ENCODE results near the gene CLEC14A. TPM values are rescaled to one million over a fixed set of nuclear protein-coding genes. Genes with fewer than 3 reads are reported as not detected.

CLEC14A gene
- total RNA-seq, 1 experiment from 2014 or later: not detected

GRCh38 chr14:38262844-38263243 is 7.0 kb upstream of the CLEC14A start:
- Histone ChIP-seq H3K9me3 (ENCODE audit: low read depth, low read length, poor library complexity, severe bottlenecking) (peaks cover 3% of the 10 kb centered on the region), H3K27ac (ENCODE audit: low read depth, low read length, poor library complexity, severe bottlenecking) (no peak overlapping the region), H3K4me3 (ENCODE audit: low read depth, low read length, poor library complexity, severe bottlenecking) (no peak overlapping the region), H3K36me3 (ENCODE audit: insufficient read depth, low read length, poor library complexity, severe bottlenecking) (no peaks in the 10 kb centered on the region), H3K27me3 (replicated peaks; ENCODE audit: insufficient read depth, low read depth, low read length, poor library complexity) (no peaks in the 10 kb centered on the region), H3K4me1 (ENCODE audit: insufficient read depth, low read length, poor library complexity, severe bottlenecking) (no peaks in the 10 kb centered on the region)
- BruUV-seq (replicated peaks): no TSS peak
- POLR2A ChIA-PET (ENCODE audit: low non-redundant PET): no interaction called here
- intact Hi-C loops (cut with micrococcal nuclease; ENCODE audit: unreplicated experiment): no loop called here
- DNase-seq (ENCODE audit: low spot score): no peak
- TF ChIP-seq CTCF (conservative IDR thresholded peaks at IDR 0.05; ENCODE audit: low read depth, low read length) (no peak), EZH2 (IDR thresholded peaks at IDR 0.05; ENCODE audit: borderline replicate concordance, low read depth, low read length, poor library complexity, severe bottlenecking) (no peak)
- CTCF ChIA-PET: no interaction called here

GRCh38 chr14:38261620-38262019 is 5.7 kb upstream of the CLEC14A start:
- no peak for TF ChIP-seq EZH2 (IDR thresholded peaks at IDR 0.05; ENCODE audit: borderline replicate concordance, low read depth, low read length, poor library complexity, severe bottlenecking)
- no peak for TF ChIP-seq CTCF (conservative IDR thresholded peaks at IDR 0.05; ENCODE audit: low read depth, low read length)
- intact Hi-C loops (cut with micrococcal nuclease; ENCODE audit: unreplicated experiment): no loop called here
- Histone ChIP-seq H3K27me3 (replicated peaks; ENCODE audit: insufficient read depth, low read depth, low read length, poor library complexity) (no peaks in the 10 kb centered on the region), H3K4me1 (ENCODE audit: insufficient read depth, low read length, poor library complexity, severe bottlenecking) (no peaks in the 10 kb centered on the region), H3K4me3 (ENCODE audit: low read depth, low read length, poor library complexity, severe bottlenecking) (no peak overlapping the region), H3K36me3 (ENCODE audit: insufficient read depth, low read length, poor library complexity, severe bottlenecking) (no peaks in the 10 kb centered on the region), H3K9me3 (ENCODE audit: low read depth, low read length, poor library complexity, severe bottlenecking) (peaks cover 3% of the 10 kb centered on the region), H3K27ac (ENCODE audit: low read depth, low read length, poor library complexity, severe bottlenecking) (no peak overlapping the region)
- POLR2A ChIA-PET (ENCODE audit: low non-redundant PET): interaction anchor here (0.6 kb wide), 1 partner anchor 360 kb away, joined by 5 read pairs; no protein-coding TSS in a partner anchor
- DNase-seq (ENCODE audit: low spot score): no peak
- BruUV-seq (replicated peaks): no TSS peak
- CTCF ChIA-PET: no interaction called here

- DNase-seq (ENCODE audit: low spot score): no peak
- TF ChIP-seq CTCF (conservative IDR thresholded peaks at IDR 0.05; ENCODE audit: low read depth, low read length): no peak
- no peak for TF ChIP-seq EZH2 (IDR thresholded peaks at IDR 0.05; ENCODE audit: borderline replicate concordance, low read depth, low read length, poor library complexity, severe bottlenecking)
- intact Hi-C loops (cut with micrococcal nuclease; ENCODE audit: unreplicated experiment): no loop called here
- Histone ChIP-seq H3K4me1 (ENCODE audit: insufficient read depth, low read length, poor library complexity, severe bottlenecking) (no peaks in the 10 kb centered on the region), H3K27me3 (replicated peaks; ENCODE audit: insufficient read depth, low read depth, low read length, poor library complexity) (no peaks in the 10 kb centered on the region), H3K4me3 (ENCODE audit: low read depth, low read length, poor library complexity, severe bottlenecking) (no peak overlapping the region), H3K27ac (ENCODE audit: low read depth, low read length, poor library complexity, severe bottlenecking) (no peak overlapping the region), H3K9me3 (ENCODE audit: low read depth, low read length, poor library complexity, severe bottlenecking) (no peaks in the 10 kb centered on the region), H3K36me3 (ENCODE audit: insufficient read depth, low read length, poor library complexity, severe bottlenecking) (no peaks in the 10 kb centered on the region)
- ChIA-PET CTCF (no interaction called here), POLR2A (ENCODE audit: low non-redundant PET) (no interaction called here)
- BruUV-seq (replicated peaks): no TSS peak
These were observed 1.6 kb upstream of the CLEC14A start for GRCh38 chr14:38257507-38257906.
